Endothelial cell of umbilical vein (primary cell): ENCODE measurements around the gene EPAS1. TPM values are rescaled to one million over a fixed set of nuclear protein-coding genes. Genes with fewer than 3 reads are reported as not detected.

Experiments
- BruUV-seq: library from RNA; stranded (reverse); fragments of 400-500 nt; replicated peaks from 2 replicates; lab custom pipeline; 2021; lab: Mats Ljungman, UMichigan
- CTCF ChIA-PET: fragments of 300-600, 350-600 bp; sonication (Branson Sonifier 250); formaldehyde crosslinking; loops from one replicate; lab custom pipeline; 2021; ENCODE audit warnings: antibody characterized with exemption, inconsistent platforms; lab: Charles Lee
- POLR2A ChIA-PET: fragments of 300-600, 350-600 bp; sonication (Branson Sonifier 250); formaldehyde crosslinking; loops from one replicate; lab custom pipeline; 2021; ENCODE audit warnings: antibody characterized with exemption, inconsistent platforms; lab: Charles Lee
- DNase-seq: peaks from one replicate; pipeline ENCODE4 v3.0.0-alpha.2; 2011; ENCODE audit warnings: low read depth, low spot score
- FAIRE-seq: peaks from 2 replicates; lab custom pipeline; 2011; peaks lifted over from hg19 to GRCh38; lab: Jason Lieb, UNC
- H2AFZ ChIP-seq: 2 replicates; pipeline ENCODE4 v1.6.0; 2012; ENCODE audit warnings: low read depth, low read length, control low read depth, inconsistent platforms
- H3K27ac ChIP-seq: 2 replicates; pipeline ENCODE4 v1.5.1; 2011; ENCODE audit warnings: low read depth, mild to moderate bottlenecking, control low read depth, low read length, moderate library complexity; ENCODE audit not compliant: insufficient read depth
- H3K27me3 ChIP-seq, 2 experiments: 2 replicates each; pipeline versions ENCODE4 v1.6.0 to v1.6.1; 2011; ENCODE audit warnings: low read length in 2 of 2, mixed read lengths in 1 of 2; ENCODE audit not compliant: control insufficient read depth in 2 of 2, insufficient read depth in 2 of 2
- H3K36me3 ChIP-seq, 2 experiments: 2 replicates in 1 of 2; 3 replicates in 1 of 2; pipeline ENCODE4 v1.5.1; 2011; ENCODE audit warnings: low read length in 2 of 2, mild to moderate bottlenecking in 1 of 2, moderate library complexity in 1 of 2; ENCODE audit not compliant: control insufficient read depth in 2 of 2, insufficient read depth in 2 of 2; ENCODE audit errors: extremely low read depth in 1 of 2
- H3K4me1 ChIP-seq: 3 replicates; pipeline ENCODE4 v1.5.1; 2011; ENCODE audit warnings: mild to moderate bottlenecking, low read length; ENCODE audit not compliant: control insufficient read depth, insufficient read depth; ENCODE audit errors: extremely low read depth
- H3K4me2 ChIP-seq: 2 replicates; pipeline ENCODE4 v1.6.1; 2011; ENCODE audit warnings: low read length, control low read depth, mixed read lengths; ENCODE audit not compliant: insufficient read depth
- H3K4me3 ChIP-seq, 3 experiments: fragments of 200-600 bp in 1 of 3; sonication (generic), shearing (Covaris generic) in 1 of 3; replicated peaks in 1 of 3; 2 replicates each; pipeline ENCODE4 v1.5.1; 2011 to 2016; ENCODE audit warnings: control low read depth in 3 of 3, low read length in 3 of 3, mild to moderate bottlenecking in 2 of 3, inconsistent platforms in 1 of 3, low read depth in 1 of 3, moderate library complexity in 1 of 3; ENCODE audit not compliant: insufficient read depth in 1 of 3
- H3K79me2 ChIP-seq: 2 replicates; pipeline ENCODE4 v1.6.0; 2012; ENCODE audit warnings: low read length, inconsistent platforms; ENCODE audit not compliant: control insufficient read depth, insufficient read depth
- H3K9ac ChIP-seq: replicated peaks from 2 replicates; pipeline ENCODE3; 2011; ENCODE audit warnings: low read length, control low read depth; ENCODE audit not compliant: insufficient read depth; ENCODE audit errors: extremely low read depth
- H3K9me1 ChIP-seq: replicated peaks from 3 replicates; pipeline ENCODE4 v1.6.0; 2011; ENCODE audit warnings: mild to moderate bottlenecking, low read length; ENCODE audit not compliant: control insufficient read depth, insufficient read depth; ENCODE audit errors: extremely low read depth
- H3K9me3 ChIP-seq: replicated peaks from 2 replicates; pipeline ENCODE4 v1.5.1; 2012; ENCODE audit warnings: low read length, inconsistent platforms; ENCODE audit not compliant: control insufficient read depth, insufficient read depth
- H4K20me1 ChIP-seq: replicated peaks from 2 replicates; pipeline ENCODE3; 2011; ENCODE audit warnings: mild to moderate bottlenecking, low read length; ENCODE audit not compliant: control insufficient read depth, insufficient read depth; ENCODE audit errors: extremely low read depth
- EZH2 ChIP-seq: IDR thresholded peaks from 2 replicates; pipeline ENCODE4 v1.6.1; 2012; ENCODE audit warnings: borderline replicate concordance, low read depth, mild to moderate bottlenecking, moderate library complexity, low read length, inconsistent platforms; ENCODE audit not compliant: severe bottlenecking
- FOS ChIP-seq: IDR thresholded peaks from 2 replicates; pipeline ENCODE4 v1.6.1; 2011; ENCODE audit warnings: mild to moderate bottlenecking, low read length, moderate library complexity, borderline replicate concordance; ENCODE audit not compliant: insufficient read depth
- GATA2 ChIP-seq: IDR thresholded peaks from 2 replicates; pipeline ENCODE4 v1.7.0; 2011; ENCODE audit warnings: low read depth, mild to moderate bottlenecking, moderate library complexity, mixed read lengths, low read length; ENCODE audit not compliant: insufficient read length, insufficient read depth
- JUN ChIP-seq: IDR thresholded peaks from 2 replicates; pipeline ENCODE4 v1.6.1; 2011; ENCODE audit warnings: borderline replicate concordance, low read depth; ENCODE audit not compliant: insufficient read length, insufficient read depth
- MAX ChIP-seq: IDR thresholded peaks from 2 replicates; pipeline ENCODE4 v1.6.1; 2011; ENCODE audit not compliant: insufficient read depth, insufficient read length
- MYC ChIP-seq: IDR thresholded peaks from one replicate; pipeline ENCODE4 v1.6.1; 2011; ENCODE audit warnings: mild to moderate bottlenecking, low read depth, low read length
- POLR2A ChIP-seq: IDR thresholded peaks from 2 replicates; pipeline ENCODE4 v1.6.1; 2012; ENCODE audit warnings: low read depth, mild to moderate bottlenecking, control low read depth, low read length
- POLR2AphosphoS5 ChIP-seq: IDR thresholded peaks from 2 replicates; pipeline ENCODE4 v1.6.1; 2012; ENCODE audit warnings: low read depth, mild to moderate bottlenecking, control low read depth, low read length, moderate library complexity; ENCODE audit not compliant: insufficient read depth
- dilution Hi-C: fragments of 300-500 bp; cut with MboI; formaldehyde crosslinking; loops from one replicate; pipeline ENCODE4 v1.15.0; 2019; ENCODE audit warnings: low sequenced_read_pairs; ENCODE audit not compliant: extremely low pct_ligation_motif_present
- intact Hi-C: fragments of 100-400 bp; cut with micrococcal nuclease; formaldehyde crosslinking; loops from one replicate; pipeline ENCODE4 v1.10.0; 2022
- polyA plus RNA-seq, 4 experiments: library from polyadenylated mRNA; depleted of rRNA in 3 of 4; stranded (reverse) in 3 of 4; unstranded in 1 of 4; fragments of >200 nt; gene quantifications; 2 replicates each; pipeline versions ENCODE4 v1.2.1 to v1.2.3, GENCODE V29; 2011 to 2012; ENCODE audit warnings: missing spikeins in 1 of 4
- total RNA-seq: library from RNA; stranded (reverse); gene quantifications from 2 replicates; pipeline ENCODE4 v1.2.3, GENCODE V29; 2021
- TF ChIP-seq, protein P1 (sequence below), 2 donors: IDR thresholded peaks; 1 replicate in 1 of 2; 2 replicates in 1 of 2; pipeline ENCODE4 v1.5.1; 2011; ENCODE audit warnings: low read length in 2 of 2, mild to moderate bottlenecking in 2 of 2, moderate library complexity in 2 of 2, control low read depth in 1 of 2, inconsistent platforms in 1 of 2, low read depth in 1 of 2; ENCODE audit not compliant: insufficient read depth in 1 of 2; ENCODE audit errors: extremely low read depth in 1 of 2

The EPAS1 gene
- total and polyA plus RNA-seq, 2 donors (not counting 3 experiments of a cell fraction or from before 2014, with no cell fraction given), result 229 to 374 TPM

- H3K9me1 ChIP-seq, result no peaks in the 10 kb centered on the region
- no peak for FAIRE-seq
- no peak overlapping the region for H2AFZ ChIP-seq
- H3K9me3 ChIP-seq, result no peaks in the 10 kb centered on the region
- peaks cover 0 to 2% of the 10 kb centered on the region in 2 experiments for H3K36me3 ChIP-seq
- H3K4me1 ChIP-seq, result peaks cover 52% of the 10 kb centered on the region
- no peak for DNase-seq
- dilution Hi-C loops (no loop called here), intact Hi-C loops (no loop called here)
- H3K4me2 ChIP-seq, result no peak overlapping the region
- TF ChIP-seq MYC, result no peak
- no peak for TF ChIP-seq MAX
- TF ChIP-seq JUN, result no peak
- no peak for TF ChIP-seq FOS
- no peak for TF ChIP-seq EZH2
- TF ChIP-seq POLR2A, result no peak
- no peak for TF ChIP-seq POLR2AphosphoS5
- no peak for TF ChIP-seq GATA2
- TF ChIP-seq, protein P1, sequence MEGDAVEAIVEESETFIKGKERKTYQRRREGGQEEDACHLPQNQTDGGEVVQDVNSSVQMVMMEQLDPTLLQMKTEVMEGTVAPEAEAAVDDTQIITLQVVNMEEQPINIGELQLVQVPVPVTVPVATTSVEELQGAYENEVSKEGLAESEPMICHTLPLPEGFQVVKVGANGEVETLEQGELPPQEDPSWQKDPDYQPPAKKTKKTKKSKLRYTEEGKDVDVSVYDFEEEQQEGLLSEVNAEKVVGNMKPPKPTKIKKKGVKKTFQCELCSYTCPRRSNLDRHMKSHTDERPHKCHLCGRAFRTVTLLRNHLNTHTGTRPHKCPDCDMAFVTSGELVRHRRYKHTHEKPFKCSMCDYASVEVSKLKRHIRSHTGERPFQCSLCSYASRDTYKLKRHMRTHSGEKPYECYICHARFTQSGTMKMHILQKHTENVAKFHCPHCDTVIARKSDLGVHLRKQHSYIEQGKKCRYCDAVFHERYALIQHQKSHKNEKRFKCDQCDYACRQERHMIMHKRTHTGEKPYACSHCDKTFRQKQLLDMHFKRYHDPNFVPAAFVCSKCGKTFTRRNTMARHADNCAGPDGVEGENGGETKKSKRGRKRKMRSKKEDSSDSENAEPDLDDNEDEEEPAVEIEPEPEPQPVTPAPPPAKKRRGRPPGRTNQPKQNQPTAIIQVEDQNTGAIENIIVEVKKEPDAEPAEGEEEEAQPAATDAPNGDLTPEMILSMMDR (IDR thresholded peaks at IDR 0.05; ENCODE audit: extremely low read depth in 1 of 2, insufficient read depth in 1 of 2, low read depth in 1 of 2, low read length in 2 of 2), result no peak
- H3K9ac ChIP-seq, result no peak overlapping the region
- H4K20me1 ChIP-seq, result no peaks in the 10 kb centered on the region
- ChIA-PET CTCF (interaction anchor here (0.9 to 1.5 kb wide), 3 partner anchors 10 to 250 kb away, joined by 3 to 5 read pairs (median 3); no protein-coding TSS in a partner anchor), POLR2A (no interaction called here)
- peaks cover 73% of the 10 kb centered on the region for H3K79me2 ChIP-seq
- no peaks in the 10 kb centered on the region for H3K27me3 ChIP-seq
- no TSS peak for BruUV-seq
- H3K27ac ChIP-seq, result no peak overlapping the region
- no peak overlapping the region for H3K4me3 ChIP-seq
Observed at GRCh38 chr2:46313063-46313462, 15.9 kb downstream of the EPAS1 start.
